ENCODE data around the gene YAP1.
"Not testable (repeated sequence)": the region's sequence is repeated elsewhere in the genome, so short reads cannot be mapped to it uniquely, and the experiment has no call there.

The YAP1 gene

GRCh38 chr11:102244681-102245409 is 134.6 kb downstream of the YAP1 start:
- no peak for DNase-seq

DNA sequence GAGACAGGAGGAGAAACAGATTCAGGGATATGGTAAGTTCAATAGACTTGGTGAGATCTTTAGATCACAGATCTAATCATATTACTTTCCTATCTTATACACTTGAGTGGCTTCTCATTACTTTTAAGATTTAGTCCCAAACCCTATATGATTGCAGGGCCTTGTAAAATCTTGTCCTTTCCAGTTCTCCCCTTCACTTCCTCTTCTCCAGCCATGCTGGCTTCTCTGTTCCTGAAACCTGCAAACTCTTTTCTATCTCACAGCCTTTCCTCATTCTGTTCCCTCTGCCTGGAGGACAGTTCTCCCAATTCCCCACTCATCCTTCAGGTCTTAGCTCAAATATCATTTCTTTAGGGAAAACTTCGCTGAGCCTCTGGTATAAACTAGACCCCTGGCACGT is 141.2 kb downstream of the YAP1 start:
- peak in 1 of 2 experiments; percentile 6 for DNase-seq

GRCh38 chr11:102252339-102252891 is 142.2 kb downstream of the YAP1 start:
- no peak for DNase-seq

DNA sequence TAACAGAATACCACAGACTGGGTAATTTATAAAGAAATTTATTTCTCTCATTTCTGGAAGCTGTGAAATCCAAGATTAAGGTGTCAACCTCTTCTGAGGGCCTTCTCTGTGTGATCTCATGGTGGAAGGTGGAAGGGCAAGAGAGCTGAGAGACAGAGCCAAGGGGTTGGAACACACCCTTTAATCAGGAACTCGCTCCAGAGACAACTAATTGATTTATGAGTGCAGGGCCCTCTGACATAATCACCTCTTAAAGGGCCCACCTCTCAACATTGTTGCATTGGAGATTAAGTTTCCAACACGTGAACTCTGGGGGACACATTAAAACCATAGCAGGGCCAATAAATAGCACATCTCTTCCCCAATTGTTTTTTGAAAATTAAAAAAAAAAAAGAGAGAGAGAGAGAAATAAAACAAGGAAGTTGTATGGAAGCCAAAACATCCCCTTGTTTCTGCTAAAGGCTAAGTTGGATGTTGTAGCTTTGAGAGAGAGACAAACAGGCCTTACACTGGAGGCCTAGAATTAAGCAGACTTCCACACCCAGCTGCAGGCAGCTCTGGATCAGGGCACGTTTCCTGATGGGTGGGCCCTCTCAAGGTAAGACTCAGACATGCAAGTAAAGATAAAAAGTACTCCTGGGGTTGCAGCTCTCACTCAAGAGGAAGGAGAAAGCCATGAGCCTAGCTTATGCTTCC is 142.9 kb downstream of the YAP1 start:
- no peak for DNase-seq

- peak in 1 of 2 experiments; percentile 5 for DNase-seq
Observed at GRCh38 chr11:102254047-102254446, 143.8 kb downstream of the YAP1 start.

- DNase-seq, result no peak
Observed at GRCh38 chr11:102256251-102256650, 146.0 kb downstream of the YAP1 start.

- no peak for DNase-seq
Observed at GRCh38 chr11:102260241-102260640, 150.0 kb downstream of the YAP1 start.

GRCh38 chr11:102263379-102264003 is 153.2 kb downstream of the YAP1 start:
- no peak for DNase-seq

DNA sequence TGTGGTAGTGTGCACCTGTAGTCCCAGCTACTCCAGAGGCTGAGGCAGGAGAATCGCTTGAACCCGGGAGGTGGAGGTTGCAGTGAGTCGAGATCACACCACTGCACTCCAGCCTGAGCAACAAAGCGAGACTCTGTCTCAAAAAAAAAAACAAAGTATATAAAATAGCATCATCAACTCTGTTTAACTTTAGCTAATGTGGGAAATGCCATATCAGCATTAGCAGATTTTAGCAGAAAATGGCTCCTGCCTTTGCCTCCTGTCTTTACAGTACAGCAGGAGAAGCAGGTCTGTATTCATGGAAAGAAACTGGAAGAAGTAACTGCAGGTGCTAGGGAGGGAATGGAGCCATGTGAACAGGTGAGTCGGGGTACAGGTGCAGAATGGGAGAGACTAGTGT is 154.5 kb downstream of the YAP1 start:
- DNase-seq, result not testable (repeated sequence)

DNA sequence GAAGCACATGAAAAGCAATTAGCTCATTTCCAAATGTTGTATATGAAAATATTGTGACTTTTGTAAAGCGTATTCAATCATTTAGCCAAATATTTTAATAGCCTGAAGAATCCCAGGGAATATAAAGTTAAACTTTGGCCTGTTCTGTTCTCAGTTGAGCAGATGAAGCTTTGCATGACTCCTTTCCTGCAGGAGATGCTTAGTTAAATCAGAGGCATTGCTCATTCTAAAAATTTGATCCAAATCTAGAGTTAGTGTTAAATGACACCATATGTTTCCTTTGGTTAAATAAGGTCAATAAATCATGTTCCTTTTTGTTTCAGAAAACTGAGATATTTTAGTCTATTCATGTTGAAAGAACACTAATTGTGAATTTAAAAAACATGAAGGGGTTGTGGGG is 155.9 kb downstream of the YAP1 start:
- DNase-seq, result no peak

DNA sequence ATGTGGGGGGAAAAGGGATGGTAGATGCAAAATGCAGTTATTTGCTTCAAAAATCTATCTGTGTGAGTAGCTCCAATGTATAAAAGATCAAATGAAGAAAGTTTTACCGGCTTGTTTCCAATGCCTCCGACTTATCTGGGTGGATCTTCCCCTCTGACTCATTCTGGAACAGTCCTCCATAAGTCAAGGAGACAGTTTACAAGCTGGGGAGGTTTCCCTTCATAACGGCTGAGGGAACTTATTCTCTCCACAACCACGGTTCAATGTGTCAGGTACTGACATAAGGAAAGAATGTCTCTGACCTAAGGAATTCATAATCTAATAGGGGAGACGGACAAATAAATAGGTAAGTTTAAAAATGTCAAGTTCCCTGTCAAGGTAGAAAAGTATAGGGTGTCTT is 157.4 kb downstream of the YAP1 start:
- DNase-seq, result no peak

- DNase-seq, result no peak
Observed at GRCh38 chr11:102268083-102268984, 158.1 kb downstream of the YAP1 start.

- no peak for DNase-seq
Observed at GRCh38 chr11:102268985-102269470, 158.8 kb downstream of the YAP1 start.

DNA sequence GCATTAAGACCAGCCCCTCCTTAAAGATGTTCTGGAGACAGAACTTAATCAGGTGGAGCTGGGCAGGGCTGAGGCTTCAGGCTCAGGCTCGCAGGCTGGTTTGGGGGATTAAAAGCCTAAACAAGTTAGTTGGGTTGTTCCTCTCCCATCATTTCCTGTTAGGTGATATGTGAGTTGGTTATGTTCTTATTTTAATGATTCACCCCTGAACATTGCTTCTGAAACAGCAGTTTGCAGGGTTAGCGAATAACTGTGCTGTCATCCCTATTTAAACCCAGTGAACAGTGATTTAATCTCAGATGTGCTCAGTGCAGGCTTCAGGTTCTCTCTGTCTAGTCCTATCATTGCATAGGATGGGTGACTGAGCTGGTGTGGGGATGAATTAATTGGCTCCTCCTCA is 159.7 kb downstream of the YAP1 start:
- no peak for DNase-seq

- no peak for DNase-seq
Observed at GRCh38 chr11:102272047-102272824, 162.0 kb downstream of the YAP1 start.

- DNase-seq, result no peak
Observed at GRCh38 chr11:102274628-102275027, 164.4 kb downstream of the YAP1 start.

DNA sequence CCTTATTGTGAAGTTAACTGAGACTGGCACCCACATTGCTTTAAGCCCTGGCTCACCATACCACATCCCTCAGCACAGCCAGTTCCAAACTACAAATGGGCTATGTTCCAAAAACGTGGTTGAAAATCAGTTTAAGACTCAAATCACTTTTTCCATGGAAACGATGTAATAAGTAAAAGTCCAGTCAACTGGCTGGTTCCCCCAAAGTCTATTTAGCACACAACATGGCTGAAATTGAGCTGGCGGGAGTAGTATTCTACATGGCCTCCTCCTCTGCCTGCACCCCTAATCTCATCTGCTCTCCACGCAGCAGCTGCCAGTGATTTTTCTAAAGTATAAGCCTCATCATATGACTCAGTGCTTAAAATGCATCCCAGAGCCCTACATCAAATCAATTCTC is 166.1 kb downstream of the YAP1 start:
- DNase-seq, result no peak

DNA sequence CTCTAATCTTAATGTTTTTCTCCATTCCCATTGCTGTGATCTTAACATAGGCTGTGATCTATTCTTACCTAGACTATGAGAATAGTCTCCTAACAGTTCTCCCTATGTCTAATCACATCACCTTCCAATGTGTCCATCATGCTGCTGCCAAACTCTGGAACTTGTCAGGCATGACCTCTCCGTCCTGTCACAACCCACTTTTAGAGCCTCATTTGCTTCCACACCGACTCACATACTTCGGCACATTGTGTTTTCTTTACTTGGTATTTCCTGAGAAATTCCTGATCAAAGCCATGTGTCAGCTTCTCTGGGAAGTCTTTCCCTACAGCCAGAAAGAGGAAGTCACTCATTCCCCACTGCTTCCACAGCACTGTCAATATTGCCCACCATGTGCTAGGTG is 166.5 kb downstream of the YAP1 start:
- no peak for DNase-seq

DNA sequence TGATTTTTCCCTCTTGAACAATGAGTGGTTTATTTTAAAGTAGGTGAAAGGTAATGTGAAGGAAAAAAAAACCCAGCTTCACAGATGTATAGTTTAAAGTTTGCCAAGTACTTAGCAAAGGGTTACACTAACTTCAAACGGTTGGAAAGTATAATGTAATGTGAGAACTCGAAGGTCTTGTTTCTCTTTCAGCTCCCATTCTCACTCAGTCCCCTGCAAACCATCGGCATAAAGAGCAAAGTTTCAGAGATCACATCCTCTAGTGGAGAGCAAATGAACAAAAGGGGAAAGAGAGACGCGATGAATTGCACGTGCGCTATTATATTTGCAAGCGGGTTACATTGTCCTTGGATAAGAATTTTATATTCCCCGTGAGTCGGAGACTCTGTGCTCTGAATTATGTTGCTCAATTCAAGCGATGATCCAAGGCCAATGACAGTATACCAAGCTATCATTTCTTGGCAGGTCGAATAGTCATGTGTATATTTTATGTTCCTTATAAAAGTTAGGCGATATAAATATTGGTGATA is 169.5 kb downstream of the YAP1 start:
- no peak for DNase-seq

GRCh38 chr11:102280245-102280833 is 170.1 kb downstream of the YAP1 start:
- no peak for DNase-seq

Data from Kasumi-1 (cell line).